Stimulated activated CD4-positive, alpha-beta T cell treated with anti-CD3 and anti-CD28 coated beads, Interleukin-1b, Interleukin-23, amount 100 ng/mL, for 1 hour (primary cell): Measurements from ENCODE around the gene PIM1.
A peak's percentile ranks its signal among the peaks of the same experiment; 100 is the strongest.

Source experiments
- DNase-seq, 2 donors: peaks; one replicate each; pipeline ENCODE4 v3.0.0-alpha.2; 2020; ENCODE audit warnings: low read depth in 2 of 2

PIM1 gene

GRCh38 chr6:37222125-37222967, 52.4 kb downstream of the PIM1 start:
- DNase-seq = peak in 1 of 2 donors; percentile 8

DNA sequence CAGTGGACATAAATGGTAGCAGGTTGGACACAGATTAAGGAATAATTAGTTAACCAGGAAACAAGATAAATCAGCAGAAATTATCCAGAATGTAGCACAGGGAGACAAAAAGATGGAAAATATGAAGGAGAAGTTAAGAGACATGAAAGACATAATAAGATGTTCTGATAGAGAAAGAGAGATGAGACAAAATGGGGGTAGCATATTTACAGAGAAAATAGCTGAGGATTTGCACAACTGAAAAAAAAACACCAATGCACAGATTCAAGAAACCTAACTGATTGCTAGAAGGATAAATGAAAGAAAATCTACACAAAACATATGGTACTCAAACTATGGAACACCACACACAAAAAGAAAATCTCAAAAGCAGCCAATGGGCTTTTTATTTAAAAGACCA, 53.0 kb downstream of the PIM1 start:
- no peak for DNase-seq
